HepG2 (cell line): ENCODE measurements around the gene PRXL2B. TPM values are rescaled to one million over a fixed set of nuclear protein-coding genes. Genes with fewer than 3 reads are reported as not detected.

Experiments
- FOSL1 ChIP-seq: sonication (generic); formaldehyde crosslinking; IDR thresholded peaks from 2 replicates; pipeline ENCODE4 v1.9.0; 2021; ENCODE audit warnings: missing genetic modification reagents, borderline replicate concordance
- HDAC1 ChIP-seq: sonication (generic); formaldehyde crosslinking; IDR thresholded peaks from 2 replicates; pipeline ENCODE4 v1.5.1; 2020; ENCODE audit warnings: mild to moderate bottlenecking, missing genetic modification reagents
- HOXA9 ChIP-seq: sonication (generic); formaldehyde crosslinking; IDR thresholded peaks from 2 replicates; pipeline ENCODE4 v1.8.1; 2022; ENCODE audit warnings: missing genetic modification reagents, mild to moderate bottlenecking, moderate library complexity, borderline replicate concordance
- POGK ChIP-seq: sonication (generic); formaldehyde crosslinking; conservative IDR thresholded peaks from 2 replicates; pipeline ENCODE4 v1.8.0; 2022; ENCODE audit warnings: mild to moderate bottlenecking, moderate library complexity, missing genetic modification reagents
- PTBP1 ChIP-seq: fragments of 200-400 bp; formaldehyde crosslinking; IDR thresholded peaks from 2 replicates; pipeline ENCODE4 v1.6.1; 2018; ENCODE audit warnings: low read length, low read depth; ENCODE audit not compliant: poor library complexity, severe bottlenecking
- RAD21 ChIP-seq: fragments of 450-650 bp; formaldehyde crosslinking; IDR thresholded peaks from 2 replicates; pipeline ENCODE4 v1.5.0; 2020; ENCODE audit warnings: mild to moderate bottlenecking
- TBP ChIP-seq: sonication (generic); formaldehyde crosslinking; IDR thresholded peaks from 2 replicates; pipeline ENCODE4 v1.5.0; 2020; ENCODE audit warnings: missing genetic modification reagents
- THAP11 ChIP-seq: IDR thresholded peaks from 2 replicates; pipeline ENCODE4 v1.6.1; 2016; ENCODE audit warnings: missing biosample characterization, missing genetic modification reagents
- ZBTB38 ChIP-seq: sonication (generic); formaldehyde crosslinking; IDR thresholded peaks from 2 replicates; pipeline ENCODE4 v1.5.1; 2020; ENCODE audit warnings: mild to moderate bottlenecking, missing genetic modification reagents
- ZBTB7A ChIP-seq: sonication (generic); formaldehyde crosslinking; IDR thresholded peaks from 2 replicates; pipeline ENCODE4 v1.8.0; 2022; ENCODE audit warnings: mild to moderate bottlenecking, missing genetic modification reagents
- ZFP90 ChIP-seq: sonication (generic); formaldehyde crosslinking; IDR thresholded peaks from 2 replicates; pipeline ENCODE4 v1.8.0; 2022; ENCODE audit warnings: missing genetic modification reagents, mild to moderate bottlenecking, inconsistent platforms, borderline replicate concordance
- ZFX ChIP-seq: sonication (generic); formaldehyde crosslinking; IDR thresholded peaks from 2 replicates; pipeline ENCODE4 v1.4.0; 2020; ENCODE audit warnings: mild to moderate bottlenecking, low read depth, missing genetic modification reagents, moderate library complexity
- ZNF180 ChIP-seq: sonication (generic); formaldehyde crosslinking; IDR thresholded peaks from 2 replicates; pipeline ENCODE4 v1.4.0; 2020; ENCODE audit warnings: low read depth, missing genetic modification reagents, borderline replicate concordance
- ZNF30 ChIP-seq: sonication (generic); formaldehyde crosslinking; IDR thresholded peaks from 2 replicates; pipeline ENCODE4 v1.5.0; 2020; ENCODE audit warnings: mild to moderate bottlenecking, missing genetic modification reagents
- ZSCAN12 ChIP-seq: sonication (generic); formaldehyde crosslinking; IDR thresholded peaks from 2 replicates; pipeline ENCODE4 v1.9.0; 2021; ENCODE audit warnings: mild to moderate bottlenecking, missing genetic modification reagents
- polyA plus RNA-seq, 8 experiments: library from polyadenylated mRNA; depleted of rRNA in 3 of 8; stranded (reverse) in 7 of 8; unstranded in 1 of 8; fragments of >200 nt; fragmentation: Illumina TruSeq in 4 of 8; extraction: Trizol in 4 of 8; gene quantifications; 2 replicates each; pipeline versions ENCODE4 v1.2.1 to v1.2.3, GENCODE V29; 2011 to 2016; ENCODE audit warnings: low read depth in 4 of 8, missing spikeins in 1 of 8, mixed read lengths in 1 of 8; ENCODE audit not compliant: insufficient read depth in 1 of 8
- total RNA-seq, 5 experiments: library from RNA; depleted of rRNA; stranded (reverse); fragments of >200 nt; fragmentation: Illumina TruSeq; extraction: Trizol; gene quantifications; 2 replicates each; pipeline ENCODE4 v1.2.3, GENCODE V29; 2016; ENCODE audit warnings: low read depth in 1 of 5
- TF ChIP-seq, protein P1 (sequence below): sonication (generic); formaldehyde crosslinking; IDR thresholded peaks from 2 replicates; pipeline ENCODE4 v1.4.0; 2020; ENCODE audit warnings: low read depth, mild to moderate bottlenecking, missing genetic modification reagents
- TF ChIP-seq, protein P2 (sequence below): sonication (generic); formaldehyde crosslinking; IDR thresholded peaks from 2 replicates; pipeline ENCODE4 v1.5.0; 2020; ENCODE audit warnings: mild to moderate bottlenecking, missing genetic modification reagents, borderline replicate concordance
- TF ChIP-seq, protein P3 (sequence below): sonication (generic); formaldehyde crosslinking; IDR thresholded peaks from 2 replicates; pipeline ENCODE4 v1.5.0; 2020; ENCODE audit warnings: mild to moderate bottlenecking, missing genetic modification reagents, moderate library complexity

The PRXL2B gene
- total and polyA plus RNA-seq, 2 of the 13 experiments (the other 11 are each of a cell fraction or from before 2014, with no cell fraction given): 16.8 to 22.1 TPM

DNA sequence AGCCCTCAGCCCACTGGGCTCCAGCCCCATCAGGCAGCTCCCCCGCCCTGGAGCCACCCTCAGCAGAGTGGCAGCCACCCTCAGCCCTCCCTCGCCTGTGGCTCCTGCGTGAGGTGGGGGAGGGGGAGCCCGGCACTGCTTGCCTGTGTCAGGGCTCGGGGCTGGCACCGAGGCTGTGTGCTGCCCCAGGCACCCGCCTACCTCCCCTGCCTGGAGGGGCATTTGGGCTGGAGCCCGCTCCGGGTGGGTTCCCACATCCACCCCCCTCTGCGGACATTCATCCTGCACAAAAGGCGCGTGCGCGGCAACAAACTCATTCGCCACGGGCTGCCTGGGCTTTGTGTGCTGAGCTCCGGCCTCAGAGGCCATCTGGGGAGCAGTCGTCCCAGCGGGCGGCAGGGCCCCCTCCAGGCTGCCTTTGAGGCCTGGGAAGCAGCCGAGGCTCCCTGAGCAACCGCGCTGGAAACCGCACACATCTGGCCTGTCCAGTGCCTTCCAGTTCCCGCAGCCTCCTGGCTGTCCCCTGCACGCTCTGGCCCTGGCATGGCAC is 43.0 kb upstream of the PRXL2B start (continued):
- TF ChIP-seq PTBP1 (peak; percentile 11), ZSCAN12 (no peak), HOXA9 (CRISPR knock-in tag) (no peak), THAP11 (no peak), HDAC1 (CRISPR knock-in tag) (0 out of 2 replicates have a peak, but pooled peaks have one; percentile 21), ZBTB38 (CRISPR knock-in tag) (no peak), ZFX (CRISPR knock-in tag) (peak; percentile 58), ZNF180 (CRISPR knock-in tag) (no peak), FOSL1 (CRISPR knock-in tag) (no peak), ZFP90 (CRISPR knock-in tag) (no peak), TBP (no peak), POGK (CRISPR knock-in tag) (no peak), RAD21 (no peak), ZBTB7A (CRISPR knock-in tag) (peak; percentile 17; the same call in 1 of the 2 replicates), ZNF30 (CRISPR knock-in tag) (no peak)
- TF ChIP-seq, protein P1, sequence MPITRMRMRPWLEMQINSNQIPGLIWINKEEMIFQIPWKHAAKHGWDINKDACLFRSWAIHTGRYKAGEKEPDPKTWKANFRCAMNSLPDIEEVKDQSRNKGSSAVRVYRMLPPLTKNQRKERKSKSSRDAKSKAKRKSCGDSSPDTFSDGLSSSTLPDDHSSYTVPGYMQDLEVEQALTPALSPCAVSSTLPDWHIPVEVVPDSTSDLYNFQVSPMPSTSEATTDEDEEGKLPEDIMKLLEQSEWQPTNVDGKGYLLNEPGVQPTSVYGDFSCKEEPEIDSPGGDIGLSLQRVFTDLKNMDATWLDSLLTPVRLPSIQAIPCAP (CRISPR knock-in tag): peak; percentile 46; the same call in 1 of the 2 replicates
- TF ChIP-seq, protein P2, sequence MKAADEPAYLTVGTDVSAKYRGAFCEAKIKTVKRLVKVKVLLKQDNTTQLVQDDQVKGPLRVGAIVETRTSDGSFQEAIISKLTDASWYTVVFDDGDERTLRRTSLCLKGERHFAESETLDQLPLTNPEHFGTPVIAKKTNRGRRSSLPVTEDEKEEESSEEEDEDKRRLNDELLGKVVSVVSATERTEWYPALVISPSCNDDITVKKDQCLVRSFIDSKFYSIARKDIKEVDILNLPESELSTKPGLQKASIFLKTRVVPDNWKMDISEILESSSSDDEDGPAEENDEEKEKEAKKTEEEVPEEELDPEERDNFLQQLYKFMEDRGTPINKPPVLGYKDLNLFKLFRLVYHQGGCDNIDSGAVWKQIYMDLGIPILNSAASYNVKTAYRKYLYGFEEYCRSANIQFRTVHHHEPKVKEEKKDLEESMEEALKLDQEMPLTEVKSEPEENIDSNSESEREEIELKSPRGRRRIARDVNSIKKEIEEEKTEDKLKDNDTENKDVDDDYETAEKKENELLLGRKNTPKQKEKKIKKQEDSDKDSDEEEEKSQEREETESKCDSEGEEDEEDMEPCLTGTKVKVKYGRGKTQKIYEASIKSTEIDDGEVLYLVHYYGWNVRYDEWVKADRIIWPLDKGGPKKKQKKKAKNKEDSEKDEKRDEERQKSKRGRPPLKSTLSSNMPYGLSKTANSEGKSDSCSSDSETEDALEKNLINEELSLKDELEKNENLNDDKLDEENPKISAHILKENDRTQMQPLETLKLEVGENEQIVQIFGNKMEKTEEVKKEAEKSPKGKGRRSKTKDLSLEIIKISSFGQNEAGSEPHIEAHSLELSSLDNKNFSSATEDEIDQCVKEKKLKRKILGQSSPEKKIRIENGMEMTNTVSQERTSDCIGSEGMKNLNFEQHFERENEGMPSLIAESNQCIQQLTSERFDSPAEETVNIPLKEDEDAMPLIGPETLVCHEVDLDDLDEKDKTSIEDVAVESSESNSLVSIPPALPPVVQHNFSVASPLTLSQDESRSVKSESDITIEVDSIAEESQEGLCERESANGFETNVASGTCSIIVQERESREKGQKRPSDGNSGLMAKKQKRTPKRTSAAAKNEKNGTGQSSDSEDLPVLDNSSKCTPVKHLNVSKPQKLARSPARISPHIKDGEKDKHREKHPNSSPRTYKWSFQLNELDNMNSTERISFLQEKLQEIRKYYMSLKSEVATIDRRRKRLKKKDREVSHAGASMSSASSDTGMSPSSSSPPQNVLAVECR: peak; percentile 29; the same call in 1 of the 2 replicates
- TF ChIP-seq, protein P3, sequence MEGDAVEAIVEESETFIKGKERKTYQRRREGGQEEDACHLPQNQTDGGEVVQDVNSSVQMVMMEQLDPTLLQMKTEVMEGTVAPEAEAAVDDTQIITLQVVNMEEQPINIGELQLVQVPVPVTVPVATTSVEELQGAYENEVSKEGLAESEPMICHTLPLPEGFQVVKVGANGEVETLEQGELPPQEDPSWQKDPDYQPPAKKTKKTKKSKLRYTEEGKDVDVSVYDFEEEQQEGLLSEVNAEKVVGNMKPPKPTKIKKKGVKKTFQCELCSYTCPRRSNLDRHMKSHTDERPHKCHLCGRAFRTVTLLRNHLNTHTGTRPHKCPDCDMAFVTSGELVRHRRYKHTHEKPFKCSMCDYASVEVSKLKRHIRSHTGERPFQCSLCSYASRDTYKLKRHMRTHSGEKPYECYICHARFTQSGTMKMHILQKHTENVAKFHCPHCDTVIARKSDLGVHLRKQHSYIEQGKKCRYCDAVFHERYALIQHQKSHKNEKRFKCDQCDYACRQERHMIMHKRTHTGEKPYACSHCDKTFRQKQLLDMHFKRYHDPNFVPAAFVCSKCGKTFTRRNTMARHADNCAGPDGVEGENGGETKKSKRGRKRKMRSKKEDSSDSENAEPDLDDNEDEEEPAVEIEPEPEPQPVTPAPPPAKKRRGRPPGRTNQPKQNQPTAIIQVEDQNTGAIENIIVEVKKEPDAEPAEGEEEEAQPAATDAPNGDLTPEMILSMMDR (CRISPR knock-in tag): peak; percentile 41
